ENCODE data around the gene TIMM10B. TPM values are rescaled to one million over a fixed set of nuclear protein-coding genes. Genes with fewer than 3 reads are reported as not detected.

TIMM10B gene
- total and polyA plus RNA-seq, 9 of the 15 experiments (the other 6 are each of a cell fraction or from before 2014, with no cell fraction given): 43.2 to 163 (median 57.0) TPM

DNA sequence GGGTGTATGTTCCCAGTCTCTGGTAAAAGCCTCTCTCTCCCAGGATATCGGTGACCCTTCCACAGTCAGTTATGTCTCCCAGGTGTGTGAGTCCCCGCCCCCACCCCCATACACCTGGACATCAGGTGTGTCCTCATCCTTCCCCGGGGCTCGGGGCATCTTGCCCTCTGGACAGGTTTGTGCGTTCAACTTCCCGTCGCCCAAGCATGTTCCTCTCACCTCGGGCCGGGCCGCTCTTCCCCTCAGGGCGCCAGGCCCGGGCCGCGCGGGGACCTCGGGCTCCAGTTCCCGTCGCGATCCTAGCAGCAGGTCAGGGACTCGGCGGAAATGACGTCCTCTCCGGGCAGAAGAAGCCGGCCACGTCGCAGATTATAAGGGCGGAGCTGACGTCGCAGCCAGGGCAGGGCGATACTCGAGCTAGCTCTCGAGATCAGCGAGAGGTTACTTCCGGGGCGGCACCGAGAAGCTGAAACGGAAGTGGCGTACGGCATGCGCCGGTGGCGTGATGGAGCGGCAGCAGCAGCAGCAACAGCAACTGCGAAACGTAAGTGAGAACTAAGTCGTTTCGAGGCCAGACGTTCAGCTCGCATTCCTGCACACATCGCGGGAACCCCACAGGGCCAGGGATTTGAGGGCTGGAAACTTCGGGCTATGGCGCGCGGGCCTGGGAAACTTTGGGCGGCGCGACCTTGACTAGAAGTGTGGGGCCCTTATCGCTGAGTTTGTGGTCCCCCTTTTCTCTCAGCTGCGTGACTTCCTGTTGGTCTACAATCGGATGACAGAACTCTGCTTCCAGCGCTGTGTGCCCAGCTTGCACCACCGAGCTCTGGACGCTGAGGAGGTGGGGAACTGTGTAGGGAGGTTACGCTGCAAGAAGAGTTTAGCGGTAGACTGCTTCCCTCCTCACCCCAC, at the start of gene TIMM10B, which contains the start of gene ARFIP2 (continued):
- TF ChIP-seq HINFP (tag; conservative IDR thresholded peaks at IDR 0.05; ENCODE audit: low read depth) (no peak), ZBTB49 (CRISPR knock-in tag; IDR thresholded peaks at IDR 0.05; ENCODE audit: borderline replicate concordance) (peak; percentile 73; the same call in 1 of the 2 replicates), HMG20B (CRISPR knock-in tag; IDR thresholded peaks at IDR 0.05) (no peak), NCOR1 (IDR thresholded peaks at IDR 0.05) (no peak), U2AF2 (optimal IDR thresholded peaks at IDR 0.05; ENCODE audit: low read depth, low read length) (no peak), CEBPZ (IDR thresholded peaks at IDR 0.05; ENCODE audit: borderline replicate concordance, low read depth, low read length) (no peak), RBBP5 (IDR thresholded peaks at IDR 0.05; ENCODE audit: borderline replicate concordance, insufficient read depth, low read length, poor library complexity, severe bottlenecking) (peak; percentile 81), LARP7 (IDR thresholded peaks at IDR 0.05) (no peak), ZNF224 (CRISPR knock-in tag; IDR thresholded peaks at IDR 0.05) (no peak), MITF (IDR thresholded peaks at IDR 0.05) (no peak), ZNF23 (CRISPR knock-in tag; IDR thresholded peaks at IDR 0.05) (no peak), ARHGAP35 (IDR thresholded peaks at IDR 0.05; ENCODE audit: partially characterized antibody) (no peak), NR4A1 (CRISPR knock-in tag; IDR thresholded peaks at IDR 0.05) (no peak; the same call in 1 of the 2 replicates), NR4A1 (tag; IDR thresholded peaks at IDR 0.05) (no peak), ZNF764 (CRISPR knock-in tag; IDR thresholded peaks at IDR 0.05; ENCODE audit: low read depth) (no peak), ZKSCAN8 (CRISPR knock-in tag; IDR thresholded peaks at IDR 0.05) (no peak)
- TF ChIP-seq, protein P1, sequence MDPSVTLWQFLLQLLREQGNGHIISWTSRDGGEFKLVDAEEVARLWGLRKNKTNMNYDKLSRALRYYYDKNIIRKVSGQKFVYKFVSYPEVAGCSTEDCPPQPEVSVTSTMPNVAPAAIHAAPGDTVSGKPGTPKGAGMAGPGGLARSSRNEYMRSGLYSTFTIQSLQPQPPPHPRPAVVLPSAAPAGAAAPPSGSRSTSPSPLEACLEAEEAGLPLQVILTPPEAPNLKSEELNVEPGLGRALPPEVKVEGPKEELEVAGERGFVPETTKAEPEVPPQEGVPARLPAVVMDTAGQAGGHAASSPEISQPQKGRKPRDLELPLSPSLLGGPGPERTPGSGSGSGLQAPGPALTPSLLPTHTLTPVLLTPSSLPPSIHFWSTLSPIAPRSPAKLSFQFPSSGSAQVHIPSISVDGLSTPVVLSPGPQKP (CRISPR knock-in tag; IDR thresholded peaks at IDR 0.05): no peak
